Large intestine (tissue), 12 donors: ENCODE data around the gene OSTC. TPM values are rescaled to one million over a fixed set of nuclear protein-coding genes. Genes with fewer than 3 reads are reported as not detected.

Experiments used
- DNase-seq, 2 donors: peaks; one replicate each; pipeline versions ENCODE4 v3.0.0 to v3.0.0-alpha.2; 2013
- H3K27ac ChIP-seq: one replicate; pipeline ENCODE4 v1.5.1; 2013; ENCODE audit warnings: low read length
- H3K27me3 ChIP-seq: 2 replicates; pipeline ENCODE4 v1.6.1; 2013; ENCODE audit warnings: low read length; ENCODE audit not compliant: control insufficient read depth, insufficient read depth
- H3K36me3 ChIP-seq: 2 replicates; pipeline ENCODE4 v1.6.1; 2013; ENCODE audit warnings: low read length; ENCODE audit not compliant: control insufficient read depth, insufficient read depth
- H3K4me1 ChIP-seq: one replicate; pipeline ENCODE4 v1.6.1; 2013; ENCODE audit warnings: low read length; ENCODE audit not compliant: control insufficient read depth, insufficient read depth
- H3K4me3 ChIP-seq: one replicate; pipeline ENCODE4 v1.5.1; 2013; ENCODE audit warnings: low read length
- H3K9me3 ChIP-seq: one replicate; pipeline ENCODE4 v1.6.1; 2013; ENCODE audit warnings: mild to moderate bottlenecking, low read depth, low read length, moderate library complexity; ENCODE audit not compliant: control insufficient read depth
- WGBS: methylation state at CpG from one replicate; pipeline ENCODE4 v1.1.5; 2013; ENCODE audit warnings: low lambda C conversion rate; ENCODE audit not compliant: insufficient coverage; 5-methylcytosine and 5-hydroxymethylcytosine counted together
- long read RNA-seq, 11 donors: transcript quantifications; one replicate each; lab custom pipeline, GENCODE V29; 2026
- polyA plus RNA-seq: library from polyadenylated mRNA; unstranded; fragments of 120-200 nt; gene quantifications from one replicate; pipeline ENCODE4 v1.2.1, GENCODE V29; 2013

Gene OSTC
- 255 TPM for polyA plus RNA-seq
- long read RNA-seq, donor 1, transcript OSTC-201 (4 exons, 1,077 nt) = major isoform, 84 of 106 reads
- long read RNA-seq, donor 1, partial matches to known transcripts = 19 of 106 reads
- long read RNA-seq, donor 1, other reads (novel, unspliced or antisense) = 0 of 106 reads
- long read RNA-seq, donor 2, transcript OSTC-201 (4 exons, 1,077 nt) = major isoform, 197 of 216 reads
- long read RNA-seq, donor 2, partial matches to known transcripts = 14 of 216 reads
- long read RNA-seq, donor 2, other reads (novel, unspliced or antisense) = 0 of 216 reads
- long read RNA-seq, donor 3, transcript OSTC-201 (4 exons, 1,077 nt) = major isoform, 272 of 387 reads
- long read RNA-seq, donor 3, partial matches to known transcripts = 110 of 387 reads
- long read RNA-seq, donor 3, other reads (novel, unspliced or antisense) = 0 of 387 reads
- long read RNA-seq, donor 4, transcript OSTC-201 (4 exons, 1,077 nt) = major isoform, 29 of 29 reads
- long read RNA-seq, donor 4, partial matches to known transcripts = 0 of 29 reads
- long read RNA-seq, donor 4, other reads (novel, unspliced or antisense) = 0 of 29 reads
- long read RNA-seq, donor 5, transcript OSTC-201 (4 exons, 1,077 nt) = major isoform, 68 of 79 reads
- long read RNA-seq, donor 5, partial matches to known transcripts = 11 of 79 reads
- long read RNA-seq, donor 5, other reads (novel, unspliced or antisense) = 0 of 79 reads
- long read RNA-seq, donor 6, transcript OSTC-201 (4 exons, 1,077 nt) = major isoform, 182 of 192 reads
- long read RNA-seq, donor 6, partial matches to known transcripts = 8 of 192 reads
- long read RNA-seq, donor 6, other reads (novel, unspliced or antisense) = 0 of 192 reads
- long read RNA-seq, donor 7, transcript OSTC-201 (4 exons, 1,077 nt) = major isoform, 94 of 108 reads
- long read RNA-seq, donor 7, partial matches to known transcripts = 13 of 108 reads
- long read RNA-seq, donor 7, other reads (novel, unspliced or antisense) = 0 of 108 reads
- long read RNA-seq, donor 8, transcript OSTC-201 (4 exons, 1,077 nt) = major isoform, 237 of 267 reads
- long read RNA-seq, donor 8, partial matches to known transcripts = 23 of 267 reads
- long read RNA-seq, donor 8, other reads (novel, unspliced or antisense) = 0 of 267 reads
- long read RNA-seq, donor 9, transcript OSTC-201 (4 exons, 1,077 nt) = major isoform, 259 of 323 reads
- long read RNA-seq, donor 9, partial matches to known transcripts = 60 of 323 reads
- long read RNA-seq, donor 9, other reads (novel, unspliced or antisense) = 0 of 323 reads
- long read RNA-seq, donor 10, transcript OSTC-205 (3 exons, 876 nt) = minor isoform, 7 of 247 reads
- long read RNA-seq, donor 10, transcript OSTC-201 (4 exons, 1,077 nt) = major isoform, 201 of 247 reads
- long read RNA-seq, donor 10, partial matches to known transcripts = 39 of 247 reads
- long read RNA-seq, donor 10, other reads (novel, unspliced or antisense) = 0 of 247 reads
- long read RNA-seq, donor 11, transcript OSTC-201 (4 exons, 1,077 nt) = major isoform, 154 of 194 reads
- long read RNA-seq, donor 11, partial matches to known transcripts = 39 of 194 reads
- long read RNA-seq, donor 11, other reads (novel, unspliced or antisense) = 0 of 194 reads

DNA sequence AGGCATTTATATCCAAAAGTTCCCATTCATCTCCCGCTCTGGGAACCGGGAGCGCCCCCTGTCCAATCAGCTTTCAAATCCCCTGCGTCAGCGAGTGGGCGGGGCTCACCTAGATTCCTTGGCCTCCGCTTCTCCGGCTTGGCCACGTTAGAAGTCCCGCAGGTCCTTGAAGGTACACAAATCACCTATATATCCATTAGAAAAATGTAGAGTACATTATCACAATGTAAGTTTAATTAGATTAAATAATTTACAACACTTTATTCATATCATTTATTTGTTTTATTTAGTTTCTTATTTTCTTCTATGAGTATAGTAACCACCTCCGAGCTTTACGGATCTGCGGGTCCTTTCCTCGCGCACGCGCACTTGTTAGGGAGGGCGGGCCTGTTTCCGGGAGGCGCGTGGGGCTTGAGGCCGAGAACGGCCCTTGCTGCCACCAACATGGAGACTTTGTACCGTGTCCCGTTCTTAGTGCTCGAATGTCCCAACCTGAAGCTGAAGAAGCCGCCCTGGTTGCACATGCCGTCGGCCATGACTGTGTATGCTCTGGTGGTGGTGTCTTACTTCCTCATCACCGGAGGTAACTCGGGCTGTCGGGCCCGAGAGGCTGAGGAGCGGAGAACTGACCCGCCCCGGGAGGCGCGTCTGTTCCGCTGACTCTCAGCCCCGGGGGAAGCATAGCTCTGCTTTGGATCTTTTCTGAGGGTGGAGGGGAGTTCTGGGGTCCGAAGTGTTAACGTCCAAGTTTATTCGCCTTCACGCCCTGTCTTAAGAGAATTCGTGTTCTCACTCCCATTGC lies at the start of gene OSTC:
Gene OSTC (plus strand): TSS at position 388 of the 802 bp plus-strand sequence. CDS start 57 bp downstream, at position 445.
- 0% methylated on average over 1 of the region's 45 CpGs for WGBS
- Histone ChIP-seq H3K36me3 (no peaks in the 10 kb centered on the region), H3K9me3 (no peaks in the 10 kb centered on the region), H3K4me3 (peak within 1 kb of the TSS; percentile 72), H3K27me3 (no peaks in the 10 kb centered on the region), H3K4me1 (peaks cover 5% of the 10 kb centered on the region), H3K27ac (peak within 1 kb of the TSS; percentile 81)
- peak; percentile 92 to 94 for DNase-seq

GRCh38 chr4:108601106-108601505 lies 49.3 kb upstream of the OSTC start:
- no CpG with 5 or more reads among the region's 3 CpGs for WGBS
- Histone ChIP-seq H3K27me3 (no peaks in the 10 kb centered on the region), H3K27ac (no peak overlapping the region), H3K9me3 (no peaks in the 10 kb centered on the region), H3K4me1 (no peaks in the 10 kb centered on the region), H3K36me3 (no peaks in the 10 kb centered on the region), H3K4me3 (no peak overlapping the region)
- DNase-seq = no peak

DNA sequence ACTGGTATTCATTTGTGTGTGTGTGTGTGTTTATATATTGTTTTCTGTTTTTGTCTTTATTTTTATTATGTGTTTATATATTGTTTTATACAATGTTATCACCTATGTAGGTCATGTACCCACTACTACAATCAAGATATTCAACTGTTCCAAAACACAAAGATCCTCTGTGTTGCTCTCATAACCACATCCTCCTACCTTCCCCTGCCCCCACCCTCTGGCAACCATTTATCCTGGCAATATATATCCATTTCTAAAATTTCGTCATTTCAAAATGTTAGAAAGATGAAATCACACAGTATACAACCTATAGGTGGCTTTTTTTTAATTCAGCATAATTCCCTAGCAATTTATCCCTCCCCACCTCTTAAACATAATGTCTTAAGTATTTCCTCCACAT lies 48.9 kb upstream of the OSTC start:
- Histone ChIP-seq H3K9me3 (no peaks in the 10 kb centered on the region), H3K27me3 (no peaks in the 10 kb centered on the region), H3K36me3 (no peaks in the 10 kb centered on the region), H3K27ac (no peak overlapping the region), H3K4me3 (no peak overlapping the region), H3K4me1 (no peaks in the 10 kb centered on the region)
- 100% methylated on average over 1 of the region's 1 CpG for WGBS
- no peak for DNase-seq

DNA sequence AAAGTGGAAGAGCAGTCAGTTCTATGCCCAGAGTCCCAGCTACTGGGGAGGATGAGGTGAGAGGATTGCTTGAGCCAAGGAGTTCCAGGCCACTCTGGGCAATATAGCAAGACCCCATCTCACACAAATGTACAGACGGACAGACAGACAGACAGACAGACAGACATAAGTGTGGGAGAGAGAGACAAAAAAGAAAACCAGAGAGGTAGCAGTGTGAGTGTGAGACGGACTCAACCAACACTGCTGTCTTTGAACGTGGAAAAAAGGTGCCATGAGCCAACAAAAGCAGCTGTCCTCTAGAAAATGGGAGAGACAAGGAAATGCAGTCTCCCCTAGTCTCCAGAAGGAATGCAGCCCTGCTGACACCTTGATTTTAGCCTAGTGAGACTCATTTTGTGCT lies 48.2 kb upstream of the OSTC start:
- H3K9me3 ChIP-seq = no peaks in the 10 kb centered on the region
- H3K27me3 ChIP-seq = no peaks in the 10 kb centered on the region
- H3K4me3 ChIP-seq = no peak overlapping the region
- H3K36me3 ChIP-seq = no peaks in the 10 kb centered on the region
- no CpG with 5 or more reads among the region's 3 CpGs for WGBS
- DNase-seq = no peak
- H3K27ac ChIP-seq = no peak overlapping the region
- no peaks in the 10 kb centered on the region for H3K4me1 ChIP-seq

DNA sequence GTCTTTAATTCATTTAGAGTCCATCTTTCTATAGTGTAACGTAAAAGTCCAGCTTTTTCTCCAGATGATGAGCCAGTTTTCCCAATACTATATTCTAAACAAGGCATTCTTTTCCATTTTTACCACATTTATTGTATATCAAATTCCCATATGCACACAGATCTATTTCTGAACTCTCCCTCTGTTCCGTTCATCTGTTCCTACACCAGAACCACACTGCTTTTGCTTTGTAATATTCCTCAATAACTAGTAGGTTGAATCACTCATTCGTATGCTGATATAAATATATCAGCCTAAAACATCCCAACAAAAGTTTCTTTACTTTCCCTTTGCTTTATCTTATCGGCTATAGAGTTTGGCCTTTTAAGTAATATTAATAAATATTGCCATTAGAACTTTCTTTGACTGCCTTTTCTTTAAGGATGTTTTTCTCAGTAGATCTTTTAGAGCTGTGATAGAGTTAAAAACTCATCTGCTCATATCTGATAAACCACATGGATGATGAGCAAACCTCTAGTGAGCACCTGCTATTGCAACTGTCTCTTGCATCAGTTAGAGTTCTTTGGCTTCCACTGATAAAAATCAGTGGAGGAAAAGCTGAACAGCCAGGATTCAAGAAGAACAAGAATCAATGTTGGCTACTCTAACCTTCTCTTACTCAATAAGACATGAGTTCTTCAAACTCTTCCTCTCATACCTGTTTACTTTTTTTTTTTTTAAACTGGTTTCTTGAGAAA lies 43.2 kb upstream of the OSTC start:
- H3K27me3 ChIP-seq = no peaks in the 10 kb centered on the region

GRCh38 chr4:108611365-108611764 lies 39.0 kb upstream of the OSTC start:
- no peaks in the 10 kb centered on the region for H3K9me3 ChIP-seq
- H3K4me3 ChIP-seq = no peak overlapping the region
- no peaks in the 10 kb centered on the region for H3K36me3 ChIP-seq
- DNase-seq = peak in 1 of 2 donors; percentile 15
- H3K27me3 ChIP-seq = no peaks in the 10 kb centered on the region
- no peaks in the 10 kb centered on the region for H3K4me1 ChIP-seq
- no peak overlapping the region for H3K27ac ChIP-seq
- 16% methylated on average over 6 of the region's 10 CpGs for WGBS

More for the DNA sequence above, 43.2 kb upstream of the OSTC start:
- Histone ChIP-seq H3K27ac (no peak overlapping the region), H3K4me1 (no peaks in the 10 kb centered on the region), H3K9me3 (no peaks in the 10 kb centered on the region), H3K36me3 (no peaks in the 10 kb centered on the region), H3K4me3 (no peak overlapping the region)
- 100% methylated on average over 2 of the region's 4 CpGs for WGBS
- no peak for DNase-seq

DNA sequence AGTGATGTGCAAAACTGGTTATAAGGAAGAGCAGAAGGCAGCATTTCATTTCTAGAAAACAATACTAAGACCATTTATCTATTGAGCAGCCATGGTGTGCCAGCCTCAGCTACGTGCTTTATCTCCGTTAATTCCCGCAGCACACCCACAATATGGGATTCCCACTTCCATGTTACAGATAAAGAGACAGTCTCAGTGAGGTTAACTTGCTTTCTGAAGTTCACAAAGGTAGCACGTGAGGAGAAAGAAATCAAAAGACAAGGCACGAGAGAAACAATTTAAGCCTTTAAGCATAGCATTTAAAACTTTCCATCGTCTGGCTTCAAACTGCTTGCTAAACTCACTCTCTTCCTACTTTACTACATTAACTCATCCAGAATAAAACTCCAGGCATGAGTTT lies 38.0 kb upstream of the OSTC start:
- Histone ChIP-seq H3K4me1 (no peaks in the 10 kb centered on the region), H3K27ac (no peak overlapping the region), H3K9me3 (no peaks in the 10 kb centered on the region), H3K36me3 (no peaks in the 10 kb centered on the region), H3K4me3 (no peak overlapping the region), H3K27me3 (no peaks in the 10 kb centered on the region)
- 93% methylated on average over 4 of the region's 6 CpGs for WGBS
- no peak for DNase-seq

- Histone ChIP-seq H3K27ac (peak overlapping the region; percentile 44), H3K36me3 (peaks cover 28% of the 10 kb centered on the region), H3K27me3 (no peaks in the 10 kb centered on the region), H3K9me3 (no peaks in the 10 kb centered on the region), H3K4me1 (peaks cover 6% of the 10 kb centered on the region), H3K4me3 (peak overlapping the region; percentile 68)
- 51% methylated on average over 2 of the region's 7 CpGs for WGBS
- peak in 1 of 2 donors; percentile 17 for DNase-seq
Observed at GRCh38 chr4:108619372-108620100, 30.9 kb upstream of the OSTC start.
